Gastroesophageal sphincter (tissue), 4 donors: Measurements from ENCODE around the gene CELA2A. TPM values are rescaled to one million over a fixed set of nuclear protein-coding genes. Genes with fewer than 3 reads are reported as not detected.
"Not testable (repeated sequence)": the region's sequence is repeated elsewhere in the genome, so short reads cannot be mapped to it uniquely, and the experiment has no call there.

ENCODE experiments used
- ATAC-seq: fragments of 150-250 bp; one replicate; pipeline ENCODE4 v1.9.1; 2016; ENCODE audit warnings: mild to moderate bottlenecking, moderate library complexity
- H3K27ac ChIP-seq, 4 donors: fragments of 200-600 bp; sonication (generic) in 3 of 4; 1 replicate in 3 of 4; 2 replicates in 1 of 4; pipeline ENCODE4 v1.5.1; 2016 to 2019
- H3K27me3 ChIP-seq: fragments of 200-600 bp; sonication (generic); one replicate; pipeline ENCODE4 v1.5.1; 2019
- H3K36me3 ChIP-seq, 2 donors: fragments of 200-600 bp; sonication (generic); one replicate each; pipeline ENCODE4 v1.5.1; 2019; ENCODE audit warnings: control low read depth in 1 of 2
- H3K4me1 ChIP-seq, 3 donors: fragments of 200-600 bp; sonication (generic); 1 replicate in 2 of 3; 2 replicates in 1 of 3; pipeline ENCODE4 v1.5.1; 2016 to 2019; ENCODE audit warnings: control low read depth in 2 of 3
- H3K4me3 ChIP-seq, 2 donors: fragments of 200-600 bp; sonication (generic); one replicate each; pipeline ENCODE4 v1.5.1; 2019; ENCODE audit warnings: mild to moderate bottlenecking in 1 of 2, moderate library complexity in 1 of 2
- H3K9me3 ChIP-seq, 3 donors: fragments of 200-600 bp; sonication (generic); one replicate each; pipeline ENCODE4 v1.5.1; 2017 to 2019; ENCODE audit warnings: control low read depth in 2 of 3
- EP300 ChIP-seq: sonication (generic); formaldehyde crosslinking; IDR thresholded peaks from one replicate; pipeline ENCODE4 v1.6.1; 2017; ENCODE audit warnings: antibody characterized with exemption, mild to moderate bottlenecking
- POLR2A ChIP-seq, 2 donors: fragments of 450-650 bp; IDR thresholded peaks; one replicate each; pipeline ENCODE4 v1.6.1; 2017; ENCODE audit warnings: antibody characterized with exemption in 2 of 2, mild to moderate bottlenecking in 2 of 2, moderate library complexity in 1 of 2
- POLR2AphosphoS5 ChIP-seq: sonication (generic); formaldehyde crosslinking; IDR thresholded peaks from one replicate; pipeline ENCODE4 v1.6.1; 2017; ENCODE audit warnings: antibody characterized with exemption
- WGBS, 2 donors: methylation state at CpG; one replicate each; pipeline ENCODE4 v1.1.5; 2018; ENCODE audit warnings: low coverage in 1 of 2; 5-methylcytosine and 5-hydroxymethylcytosine counted together
- total RNA-seq, 4 donors: library from RNA; depleted of rRNA; stranded (reverse); fragments of >200 nt; gene quantifications; one replicate each; pipeline ENCODE4 v1.1.0, GENCODE V29; 2016
- TF ChIP-seq, protein P1 (sequence below), 4 experiments: fragments of 200-600 bp in 2 of 4; fragments of 450-650 bp in 2 of 4; sonication (generic) in 1 of 4; IDR thresholded peaks; one replicate each; pipeline ENCODE4 v1.5.1; 2017 to 2019; ENCODE audit warnings: antibody characterized with exemption in 4 of 4, mild to moderate bottlenecking in 2 of 4, moderate library complexity in 2 of 4

The CELA2A gene
- total RNA-seq, 4 donors from 2014 or later, result not detected

DNA sequence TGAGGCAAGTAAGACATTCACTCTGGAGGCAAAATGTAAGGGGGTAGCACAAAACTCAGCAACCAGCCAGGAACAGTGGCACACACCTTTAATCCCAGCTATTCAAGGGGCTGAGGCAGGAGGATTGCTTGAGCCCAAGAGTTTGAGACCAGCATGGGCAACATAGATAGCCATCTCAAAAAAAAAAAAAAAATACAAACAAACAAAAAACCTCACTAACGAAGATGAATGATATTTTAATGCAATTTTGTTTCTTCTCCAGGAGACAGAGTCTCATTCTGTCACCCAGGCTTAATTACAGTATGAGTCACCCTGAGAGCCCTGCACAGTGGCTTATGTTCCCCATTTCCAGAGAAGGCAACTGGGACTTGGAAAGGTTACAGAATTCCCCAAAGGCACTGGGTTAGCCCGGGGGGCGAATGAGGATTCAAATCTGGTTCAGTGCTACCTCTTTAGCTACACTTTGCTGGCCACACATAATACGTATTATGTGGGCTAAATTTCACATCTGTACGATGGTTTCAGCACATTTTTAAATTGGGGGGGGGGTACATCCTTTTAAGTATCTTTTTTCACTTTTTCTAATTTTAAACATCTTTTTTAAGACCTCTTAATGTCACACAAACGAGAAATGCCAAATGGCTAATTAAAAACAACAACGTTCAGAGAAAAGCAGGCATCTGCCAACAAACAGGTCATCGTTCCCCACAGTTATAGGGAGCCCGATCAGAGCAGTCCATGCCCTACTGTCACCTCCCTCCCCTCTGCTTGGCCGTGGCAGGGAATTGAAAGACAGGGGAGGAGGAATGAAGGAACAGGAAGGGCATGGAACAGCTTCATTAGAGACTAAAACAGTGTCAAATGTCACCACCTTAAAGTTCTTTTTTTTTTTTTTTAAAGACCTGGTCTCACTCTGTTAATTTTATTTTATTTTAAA, 3.5 kb downstream of the CELA2A start:
- Histone ChIP-seq H3K9me3 (no peaks in the 10 kb centered on the region), H3K27ac (no peak overlapping the region), H3K4me1 (peaks cover 0 to 13% (median 0%) of the 10 kb centered on the region in 3 donors), H3K36me3 (no peaks in the 10 kb centered on the region), H3K27me3 (no peaks in the 10 kb centered on the region), H3K4me3 (no peak overlapping the region)
- ATAC-seq, result no peak
- 30 to 37% methylated on average over 10 of the region's 10 CpGs for WGBS, 2 donors
- TF ChIP-seq EP300 (no peak), POLR2A (IDR thresholded peaks at IDR 0.05) (no peak), POLR2AphosphoS5 (no peak)
- TF ChIP-seq, protein P1, sequence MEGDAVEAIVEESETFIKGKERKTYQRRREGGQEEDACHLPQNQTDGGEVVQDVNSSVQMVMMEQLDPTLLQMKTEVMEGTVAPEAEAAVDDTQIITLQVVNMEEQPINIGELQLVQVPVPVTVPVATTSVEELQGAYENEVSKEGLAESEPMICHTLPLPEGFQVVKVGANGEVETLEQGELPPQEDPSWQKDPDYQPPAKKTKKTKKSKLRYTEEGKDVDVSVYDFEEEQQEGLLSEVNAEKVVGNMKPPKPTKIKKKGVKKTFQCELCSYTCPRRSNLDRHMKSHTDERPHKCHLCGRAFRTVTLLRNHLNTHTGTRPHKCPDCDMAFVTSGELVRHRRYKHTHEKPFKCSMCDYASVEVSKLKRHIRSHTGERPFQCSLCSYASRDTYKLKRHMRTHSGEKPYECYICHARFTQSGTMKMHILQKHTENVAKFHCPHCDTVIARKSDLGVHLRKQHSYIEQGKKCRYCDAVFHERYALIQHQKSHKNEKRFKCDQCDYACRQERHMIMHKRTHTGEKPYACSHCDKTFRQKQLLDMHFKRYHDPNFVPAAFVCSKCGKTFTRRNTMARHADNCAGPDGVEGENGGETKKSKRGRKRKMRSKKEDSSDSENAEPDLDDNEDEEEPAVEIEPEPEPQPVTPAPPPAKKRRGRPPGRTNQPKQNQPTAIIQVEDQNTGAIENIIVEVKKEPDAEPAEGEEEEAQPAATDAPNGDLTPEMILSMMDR (IDR thresholded peaks at IDR 0.05), result no peak

DNA sequence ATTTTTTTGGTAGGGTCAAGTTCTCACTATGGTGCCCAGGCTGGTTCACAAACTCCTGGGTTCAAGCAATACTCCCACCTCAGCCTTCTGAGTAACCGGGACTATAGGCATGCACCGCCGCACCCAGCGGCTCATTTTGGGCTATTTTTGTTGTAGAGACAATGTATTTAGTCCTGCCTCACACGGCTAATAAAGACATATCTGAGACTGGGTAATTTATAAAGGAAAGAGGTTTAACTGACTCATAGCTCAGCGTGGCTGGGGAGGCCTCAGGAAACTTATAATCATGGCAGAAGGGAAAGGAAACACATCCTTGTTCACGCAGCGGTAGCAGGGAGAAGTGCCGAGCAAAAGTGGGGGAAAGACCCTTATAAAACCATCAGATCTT, 4.2 kb downstream of the CELA2A start:
- Histone ChIP-seq H3K4me3 (no peak overlapping the region), H3K27ac (no peak overlapping the region), H3K27me3 (no peaks in the 10 kb centered on the region), H3K9me3 (no peaks in the 10 kb centered on the region), H3K4me1 (peaks cover 0 to 13% (median 0%) of the 10 kb centered on the region in 3 donors), H3K36me3 (no peaks in the 10 kb centered on the region)
- ATAC-seq, result no peak
- TF ChIP-seq POLR2A (IDR thresholded peaks at IDR 0.05) (no peak), EP300 (no peak), POLR2AphosphoS5 (no peak)
- TF ChIP-seq, protein P1 (IDR thresholded peaks at IDR 0.05), result no peak
- 73 to 96% methylated on average over 4 to 9 of the region's 9 CpGs for WGBS, 2 donors

DNA sequence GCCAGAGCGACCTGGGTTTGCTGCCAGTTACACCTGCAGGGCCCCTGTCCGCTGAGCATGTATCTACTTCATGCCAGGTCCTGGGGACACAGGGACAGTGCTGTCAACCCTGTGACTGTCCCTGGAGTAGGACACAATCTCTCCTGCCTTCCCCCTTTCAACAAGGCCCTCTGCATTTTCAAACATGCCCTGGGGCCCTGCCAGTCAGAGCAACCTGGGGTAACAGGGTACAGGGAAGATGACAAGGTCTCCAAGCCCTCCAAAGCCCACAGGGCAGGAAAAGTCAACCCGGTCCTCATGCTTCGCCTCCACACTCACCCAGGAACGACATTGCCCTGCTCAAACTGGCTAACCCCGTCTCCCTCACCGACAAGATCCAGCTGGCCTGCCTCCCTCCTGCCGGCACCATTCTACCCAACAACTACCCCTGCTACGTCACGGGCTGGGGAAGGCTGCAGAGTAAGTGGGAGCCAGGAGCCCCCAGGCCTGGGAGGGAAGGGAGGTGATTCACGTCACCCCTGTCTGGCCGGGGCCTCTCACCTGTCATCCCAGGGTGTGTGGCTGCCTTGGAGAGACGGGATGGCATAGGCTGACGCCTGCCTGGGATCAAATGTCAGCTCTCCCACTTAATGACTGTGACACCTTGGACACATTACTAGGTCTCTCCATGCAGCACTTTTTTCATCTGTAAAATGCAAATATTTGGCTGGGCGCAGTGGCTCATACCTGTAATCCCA, 6.7 kb downstream of the CELA2A start:
- not testable (repeated sequence) for H3K27me3 ChIP-seq, H3K4me3 ChIP-seq, H3K36me3 ChIP-seq, H3K9me3 ChIP-seq, ATAC-seq, H3K27ac ChIP-seq
- WGBS, 2 donors, result no CpG with 5 or more reads among the region's 15 CpGs
- H3K4me1 ChIP-seq, result peaks cover 0 to 13% (median 0%) of the 10 kb centered on the region in 3 donors

DNA sequence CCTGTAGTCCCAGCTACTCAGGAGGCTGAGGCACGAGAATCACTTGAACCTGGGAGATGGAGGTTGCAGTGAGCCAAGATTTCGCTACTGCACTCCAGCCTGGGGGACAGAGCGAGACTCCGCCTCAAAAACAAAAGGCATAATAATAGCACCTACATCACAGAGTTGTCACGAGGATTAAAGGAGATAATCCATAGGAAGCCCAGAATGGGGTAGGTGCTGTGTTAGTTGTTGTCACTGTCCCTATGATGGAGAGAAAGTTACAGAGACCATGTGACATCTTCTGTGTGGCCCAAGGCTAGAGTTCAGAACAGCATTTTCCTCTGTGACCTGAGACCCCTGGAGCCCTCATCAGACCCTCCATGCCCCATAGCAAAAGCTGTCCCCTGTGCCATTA, 7.4 kb downstream of the CELA2A start:
- H3K27me3 ChIP-seq, H3K9me3 ChIP-seq, ATAC-seq, H3K27ac ChIP-seq, H3K36me3 ChIP-seq, H3K4me3 ChIP-seq: not testable (repeated sequence)
- H3K4me1 ChIP-seq, result peaks cover 0 to 14% (median 0%) of the 10 kb centered on the region in 3 donors
- 90 to 94% methylated on average over 3 to 5 of the region's 5 CpGs for WGBS, 2 donors

DNA sequence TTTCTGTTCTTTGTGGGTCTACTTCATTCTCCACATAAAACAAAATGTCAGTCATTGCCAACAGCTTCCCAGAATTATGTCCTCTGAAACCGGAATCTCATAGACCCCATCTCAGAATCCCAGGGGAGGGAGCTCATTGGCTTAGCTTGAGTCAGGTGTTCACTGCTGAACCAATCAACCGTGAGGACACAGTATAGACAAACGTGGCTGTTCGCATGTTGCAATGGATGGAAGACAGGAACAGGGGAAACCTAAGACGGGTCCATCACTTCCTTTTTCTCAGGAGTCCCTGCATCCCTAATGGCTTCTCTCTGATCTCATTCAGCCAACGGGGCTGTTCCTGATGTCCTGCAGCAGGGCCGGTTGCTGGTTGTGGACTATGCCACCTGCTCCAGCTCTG, 9.1 kb downstream of the CELA2A start:
- Histone ChIP-seq H3K9me3 (no peaks in the 10 kb centered on the region), H3K27ac (no peak overlapping the region), H3K4me1 (peaks cover 0 to 14% (median 0%) of the 10 kb centered on the region in 3 donors), H3K36me3 (no peaks in the 10 kb centered on the region), H3K27me3 (no peaks in the 10 kb centered on the region), H3K4me3 (no peak overlapping the region)
- 61% methylated on average over 3 of the region's 7 CpGs; no CpG with 5 or more reads in 1 of the 2 donors for WGBS, 2 donors
- TF ChIP-seq, protein P1 (IDR thresholded peaks at IDR 0.05), result no peak
- no peak for TF ChIP-seq POLR2A (IDR thresholded peaks at IDR 0.05)
- no peak for TF ChIP-seq POLR2AphosphoS5
- ATAC-seq, result no peak

DNA sequence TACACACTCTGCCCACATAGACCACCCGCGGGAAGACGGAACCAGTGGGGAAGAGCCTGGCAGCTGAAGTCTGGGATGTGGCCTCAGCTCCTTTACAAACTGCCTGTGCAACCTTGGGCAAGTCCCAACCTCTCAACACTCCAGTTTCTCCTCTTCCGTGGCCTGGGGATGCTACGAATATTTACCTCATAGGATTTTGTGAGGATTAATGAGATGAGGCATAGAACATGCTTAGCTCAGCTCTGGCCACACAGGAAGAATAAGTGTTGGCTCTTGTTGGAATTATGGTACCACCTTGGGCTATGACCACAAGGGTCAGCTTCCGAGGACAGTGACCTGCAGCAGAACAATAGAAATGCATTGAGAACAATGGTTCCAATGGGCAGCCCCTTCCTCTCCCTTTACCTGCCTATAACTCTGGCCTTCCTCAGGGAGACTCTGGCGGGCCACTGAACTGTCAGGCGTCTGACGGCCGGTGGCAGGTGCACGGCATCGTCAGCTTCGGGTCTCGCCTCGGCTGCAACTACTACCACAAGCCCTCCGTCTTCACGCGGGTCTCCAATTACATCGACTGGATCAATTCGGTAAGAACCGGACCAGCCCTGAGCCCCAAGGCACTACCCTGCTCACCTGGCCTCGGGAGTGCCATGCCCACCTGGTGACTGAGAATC, 10.6 kb downstream of the CELA2A start:
- 80% methylated on average over 2 of the region's 22 CpGs; no CpG with 5 or more reads in 1 of the 2 donors for WGBS, 2 donors
- H3K36me3 ChIP-seq, H3K4me3 ChIP-seq, H3K27ac ChIP-seq, H3K27me3 ChIP-seq, H3K9me3 ChIP-seq, ATAC-seq: not testable (repeated sequence)
- peaks cover 0 to 14% (median 0%) of the 10 kb centered on the region in 3 donors for H3K4me1 ChIP-seq
